ENCODE results near the gene GMCL2.

GRCh38 chr5:178206166-178207101, 19.3 kb upstream of the GMCL2 start:
- TF ChIP-seq CTCF (IDR thresholded peaks at IDR 0.05; ENCODE audit: low read depth, low read length, poor library complexity, severe bottlenecking) = no peak
- no peak for TF ChIP-seq EZH2phosphoT487 (IDR thresholded peaks at IDR 0.05; ENCODE audit: borderline replicate concordance, low read length)
